HepG2 (cell line): ENCODE results near the gene EMC9. TPM values are rescaled to one million over a fixed set of nuclear protein-coding genes. Genes with fewer than 3 reads are reported as not detected.

ENCODE experiments used
- DMAP1 ChIP-seq: IDR thresholded peaks from 2 replicates; pipeline ENCODE4 v1.6.1; 2016
- FOXK2 ChIP-seq: fragments of 450-650 bp; IDR thresholded peaks from 2 replicates; pipeline ENCODE4 v1.6.1; 2016
- HOXD1 ChIP-seq: sonication (generic); formaldehyde crosslinking; IDR thresholded peaks from 2 replicates; pipeline ENCODE4 v1.5.0; 2020; ENCODE audit warnings: missing genetic modification reagents
- MYC ChIP-seq: sonication (generic); formaldehyde crosslinking; IDR thresholded peaks from 2 replicates; pipeline ENCODE4 v1.9.0; 2021; ENCODE audit warnings: missing genetic modification reagents, borderline replicate concordance
- NFE2L1 ChIP-seq: sonication (generic); formaldehyde crosslinking; IDR thresholded peaks from 2 replicates; pipeline ENCODE4 v1.4.0; 2020; ENCODE audit warnings: missing genetic modification reagents, mild to moderate bottlenecking, borderline replicate concordance
- ZNF724P ChIP-seq: sonication (generic); formaldehyde crosslinking; IDR thresholded peaks from 2 replicates; pipeline ENCODE4 v1.8.0; 2022; ENCODE audit warnings: missing genetic modification reagents, borderline replicate concordance
- polyA plus RNA-seq, 8 experiments: library from polyadenylated mRNA; depleted of rRNA in 3 of 8; stranded (reverse) in 7 of 8; unstranded in 1 of 8; fragments of >200 nt; fragmentation: Illumina TruSeq in 4 of 8; extraction: Trizol in 4 of 8; gene quantifications; 2 replicates each; pipeline versions ENCODE4 v1.2.1 to v1.2.3, GENCODE V29; 2011 to 2016; ENCODE audit warnings: low read depth in 4 of 8, missing spikeins in 1 of 8, mixed read lengths in 1 of 8; ENCODE audit not compliant: insufficient read depth in 1 of 8
- total RNA-seq, 5 experiments: library from RNA; depleted of rRNA; stranded (reverse); fragments of >200 nt; fragmentation: Illumina TruSeq; extraction: Trizol; gene quantifications; 2 replicates each; pipeline ENCODE4 v1.2.3, GENCODE V29; 2016; ENCODE audit warnings: low read depth in 1 of 5
- TF ChIP-seq, protein P1 (sequence below): sonication (generic); formaldehyde crosslinking; IDR thresholded peaks from 2 replicates; pipeline ENCODE4 v1.8.0; 2022; ENCODE audit warnings: mild to moderate bottlenecking, missing genetic modification reagents; ENCODE audit not compliant: insufficient replicate concordance
- TF ChIP-seq, protein P2 (sequence below): sonication (generic); formaldehyde crosslinking; IDR thresholded peaks from 2 replicates; pipeline ENCODE4 v1.8.1; 2023; ENCODE audit warnings: mild to moderate bottlenecking, inconsistent platforms, moderate library complexity, missing genetic modification reagents, borderline replicate concordance
- TF ChIP-seq, protein P3 (sequence below): sonication (generic); formaldehyde crosslinking; IDR thresholded peaks from 2 replicates; pipeline ENCODE4 v1.8.0; 2022; ENCODE audit warnings: mild to moderate bottlenecking, missing genetic modification reagents
- TF ChIP-seq, protein P4 (sequence below): sonication (generic); formaldehyde crosslinking; IDR thresholded peaks from 2 replicates; pipeline ENCODE4 v1.5.1; 2020; ENCODE audit warnings: mild to moderate bottlenecking, missing genetic modification reagents, moderate library complexity
- TF ChIP-seq, protein P5 (sequence below): sonication (generic); formaldehyde crosslinking; IDR thresholded peaks from 2 replicates; pipeline ENCODE4 v1.4.0; 2020; ENCODE audit warnings: missing genetic modification reagents, borderline replicate concordance
- TF ChIP-seq, protein P6 (sequence below): sonication (generic); formaldehyde crosslinking; IDR thresholded peaks from 2 replicates; pipeline ENCODE4 v1.5.0; 2020; ENCODE audit warnings: missing genetic modification reagents, mild to moderate bottlenecking, borderline replicate concordance
- TF ChIP-seq, protein P7 (sequence below): sonication (generic); formaldehyde crosslinking; IDR thresholded peaks from 2 replicates; pipeline ENCODE4 v1.8.1; 2023; ENCODE audit warnings: missing genetic modification reagents, mild to moderate bottlenecking, borderline replicate concordance

EMC9 gene
- total and polyA plus RNA-seq, 2 of the 13 experiments (the other 11 are each of a cell fraction or from before 2014, with no cell fraction given), result 60.5 to 78.7 TPM

DNA sequence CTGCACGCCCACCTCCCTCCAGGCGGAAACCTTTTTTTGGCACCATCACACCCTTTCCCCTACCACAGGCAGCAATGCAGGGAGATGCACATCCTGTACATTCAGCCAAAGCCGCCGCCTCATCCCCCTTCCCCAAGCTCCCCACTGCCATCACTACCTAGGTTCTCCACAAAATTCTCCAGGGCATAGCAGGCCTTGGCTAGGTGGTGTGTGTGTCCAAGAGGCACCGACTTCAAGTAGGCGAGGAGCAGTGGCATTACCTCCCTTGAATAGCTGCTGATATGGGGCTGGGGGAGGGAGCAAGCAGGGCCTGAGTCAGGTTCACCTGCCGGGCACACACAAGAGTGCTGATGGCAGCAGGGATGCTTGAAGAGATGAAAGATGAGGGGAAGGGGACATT is 43.6 kb upstream of the EMC9 start (continued):
- TF ChIP-seq, protein P1, sequence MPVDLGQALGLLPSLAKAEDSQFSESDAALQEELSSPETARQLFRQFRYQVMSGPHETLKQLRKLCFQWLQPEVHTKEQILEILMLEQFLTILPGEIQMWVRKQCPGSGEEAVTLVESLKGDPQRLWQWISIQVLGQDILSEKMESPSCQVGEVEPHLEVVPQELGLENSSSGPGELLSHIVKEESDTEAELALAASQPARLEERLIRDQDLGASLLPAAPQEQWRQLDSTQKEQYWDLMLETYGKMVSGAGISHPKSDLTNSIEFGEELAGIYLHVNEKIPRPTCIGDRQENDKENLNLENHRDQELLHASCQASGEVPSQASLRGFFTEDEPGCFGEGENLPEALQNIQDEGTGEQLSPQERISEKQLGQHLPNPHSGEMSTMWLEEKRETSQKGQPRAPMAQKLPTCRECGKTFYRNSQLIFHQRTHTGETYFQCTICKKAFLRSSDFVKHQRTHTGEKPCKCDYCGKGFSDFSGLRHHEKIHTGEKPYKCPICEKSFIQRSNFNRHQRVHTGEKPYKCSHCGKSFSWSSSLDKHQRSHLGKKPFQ (CRISPR knock-in tag), result no peak
- TF ChIP-seq HOXD1, result no peak
- TF ChIP-seq MYC (CRISPR knock-in tag), result peak; percentile 27; the same call in 1 of the 2 replicates
- TF ChIP-seq, protein P2, sequence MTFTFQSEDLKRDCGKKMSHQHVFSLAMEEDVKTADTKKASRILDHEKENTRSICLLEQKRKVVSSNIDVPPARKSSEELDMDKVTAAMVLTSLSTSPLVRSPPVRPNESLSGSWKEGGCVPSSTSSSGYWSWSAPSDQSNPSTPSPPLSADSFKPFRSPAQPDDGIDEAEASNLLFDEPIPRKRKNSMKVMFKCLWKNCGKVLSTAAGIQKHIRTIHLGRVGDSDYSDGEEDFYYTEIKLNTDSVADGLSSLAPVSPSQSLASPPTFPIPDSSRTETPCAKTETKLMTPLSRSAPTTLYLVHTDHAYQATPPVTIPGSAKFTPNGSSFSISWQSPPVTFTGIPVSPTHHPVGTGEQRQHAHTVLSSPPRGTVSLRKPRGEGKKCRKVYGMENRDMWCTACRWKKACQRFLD (CRISPR knock-in tag), result no peak
- TF ChIP-seq, protein P3, sequence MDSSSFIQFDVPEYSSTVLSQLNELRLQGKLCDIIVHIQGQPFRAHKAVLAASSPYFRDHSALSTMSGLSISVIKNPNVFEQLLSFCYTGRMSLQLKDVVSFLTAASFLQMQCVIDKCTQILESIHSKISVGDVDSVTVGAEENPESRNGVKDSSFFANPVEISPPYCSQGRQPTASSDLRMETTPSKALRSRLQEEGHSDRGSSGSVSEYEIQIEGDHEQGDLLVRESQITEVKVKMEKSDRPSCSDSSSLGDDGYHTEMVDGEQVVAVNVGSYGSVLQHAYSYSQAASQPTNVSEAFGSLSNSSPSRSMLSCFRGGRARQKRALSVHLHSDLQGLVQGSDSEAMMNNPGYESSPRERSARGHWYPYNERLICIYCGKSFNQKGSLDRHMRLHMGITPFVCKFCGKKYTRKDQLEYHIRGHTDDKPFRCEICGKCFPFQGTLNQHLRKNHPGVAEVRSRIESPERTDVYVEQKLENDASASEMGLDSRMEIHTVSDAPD (CRISPR knock-in tag), result no peak
- TF ChIP-seq ZNF724P (CRISPR knock-in tag), result no peak
- TF ChIP-seq, protein P4, sequence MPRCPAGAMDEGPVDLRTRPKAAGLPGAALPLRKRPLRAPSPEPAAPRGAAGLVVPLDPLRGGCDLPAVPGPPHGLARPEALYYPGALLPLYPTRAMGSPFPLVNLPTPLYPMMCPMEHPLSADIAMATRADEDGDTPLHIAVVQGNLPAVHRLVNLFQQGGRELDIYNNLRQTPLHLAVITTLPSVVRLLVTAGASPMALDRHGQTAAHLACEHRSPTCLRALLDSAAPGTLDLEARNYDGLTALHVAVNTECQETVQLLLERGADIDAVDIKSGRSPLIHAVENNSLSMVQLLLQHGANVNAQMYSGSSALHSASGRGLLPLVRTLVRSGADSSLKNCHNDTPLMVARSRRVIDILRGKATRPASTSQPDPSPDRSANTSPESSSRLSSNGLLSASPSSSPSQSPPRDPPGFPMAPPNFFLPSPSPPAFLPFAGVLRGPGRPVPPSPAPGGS (CRISPR knock-in tag), result peak; percentile 44; the same call in 1 of the 2 replicates
- TF ChIP-seq NFE2L1 (CRISPR knock-in tag), result no peak
- TF ChIP-seq FOXK2, result no peak
- TF ChIP-seq, protein P5, sequence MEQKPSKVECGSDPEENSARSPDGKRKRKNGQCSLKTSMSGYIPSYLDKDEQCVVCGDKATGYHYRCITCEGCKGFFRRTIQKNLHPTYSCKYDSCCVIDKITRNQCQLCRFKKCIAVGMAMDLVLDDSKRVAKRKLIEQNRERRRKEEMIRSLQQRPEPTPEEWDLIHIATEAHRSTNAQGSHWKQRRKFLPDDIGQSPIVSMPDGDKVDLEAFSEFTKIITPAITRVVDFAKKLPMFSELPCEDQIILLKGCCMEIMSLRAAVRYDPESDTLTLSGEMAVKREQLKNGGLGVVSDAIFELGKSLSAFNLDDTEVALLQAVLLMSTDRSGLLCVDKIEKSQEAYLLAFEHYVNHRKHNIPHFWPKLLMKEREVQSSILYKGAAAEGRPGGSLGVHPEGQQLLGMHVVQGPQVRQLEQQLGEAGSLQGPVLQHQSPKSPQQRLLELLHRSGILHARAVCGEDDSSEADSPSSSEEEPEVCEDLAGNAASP (CRISPR knock-in tag), result no peak
- TF ChIP-seq, protein P6, sequence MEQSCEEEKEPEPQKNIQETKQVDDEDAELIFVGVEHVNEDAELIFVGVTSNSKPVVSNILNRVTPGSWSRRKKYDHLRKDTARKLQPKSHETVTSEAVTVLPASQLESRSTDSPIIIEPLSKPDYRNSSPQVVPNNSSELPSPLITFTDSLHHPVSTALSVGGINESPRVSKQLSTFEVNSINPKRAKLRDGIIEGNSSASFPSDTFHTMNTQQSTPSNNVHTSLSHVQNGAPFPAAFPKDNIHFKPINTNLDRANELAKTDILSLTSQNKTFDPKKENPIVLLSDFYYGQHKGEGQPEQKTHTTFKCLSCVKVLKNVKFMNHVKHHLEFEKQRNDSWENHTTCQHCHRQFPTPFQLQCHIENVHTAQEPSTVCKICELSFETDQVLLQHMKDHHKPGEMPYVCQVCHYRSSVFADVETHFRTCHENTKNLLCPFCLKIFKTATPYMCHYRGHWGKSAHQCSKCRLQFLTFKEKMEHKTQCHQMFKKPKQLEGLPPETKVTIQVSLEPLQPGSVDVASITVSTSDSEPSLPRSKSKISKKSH (CRISPR knock-in tag), result 0 out of 2 replicates have a peak, but pooled peaks have one; percentile 38
- TF ChIP-seq DMAP1 (CRISPR knock-in tag), result no peak
- TF ChIP-seq, protein P7, sequence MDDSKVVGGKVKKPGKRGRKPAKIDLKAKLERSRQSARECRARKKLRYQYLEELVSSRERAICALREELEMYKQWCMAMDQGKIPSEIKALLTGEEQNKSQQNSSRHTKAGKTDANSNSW, result peak; percentile 49; the same call in 1 of the 2 replicates
